DOHH2 (cell line): ENCODE results near the gene TMTC2.

Experiments
- H3F3A ChIP-seq: fragments of 200-600 bp; sonication (generic), shearing (Covaris generic); 2 replicates; pipeline ENCODE4 v1.6.0; 2016; ENCODE audit warnings: antibody characterized with exemption, mild to moderate bottlenecking; ENCODE audit not compliant: control insufficient read depth, insufficient read depth
- H3K27ac ChIP-seq: fragments of 200-600 bp; sonication (generic); 2 replicates; pipeline ENCODE4 v1.5.1; 2014; ENCODE audit warnings: low read depth, mild to moderate bottlenecking, low read length, moderate library complexity
- H3K27me3 ChIP-seq: fragments of 200-600 bp; sonication (generic); 2 replicates; pipeline ENCODE4 v1.6.1; 2014; ENCODE audit warnings: mild to moderate bottlenecking, low read length, mixed read lengths; ENCODE audit not compliant: control insufficient read depth
- H3K36me3 ChIP-seq: fragments of 200-600 bp; sonication (generic); 2 replicates; pipeline ENCODE4 v1.6.1; 2014; ENCODE audit warnings: mild to moderate bottlenecking, low read length, moderate library complexity, mixed read lengths; ENCODE audit not compliant: control insufficient read depth
- H3K4me1 ChIP-seq: fragments of 200-600 bp; sonication (generic); 2 replicates; pipeline ENCODE4 v1.6.1; 2014; ENCODE audit warnings: mild to moderate bottlenecking, low read length, mixed read lengths; ENCODE audit not compliant: control insufficient read depth
- H3K4me2 ChIP-seq: fragments of 200-600 bp; sonication (generic); 2 replicates; pipeline ENCODE4 v1.6.0; 2014; ENCODE audit warnings: mild to moderate bottlenecking, low read length, moderate library complexity
- H3K4me3 ChIP-seq: fragments of 200-600 bp; sonication (generic); 2 replicates; pipeline ENCODE4 v1.5.1; 2014; ENCODE audit warnings: mild to moderate bottlenecking, low read length, mixed read lengths
- H3K79me2 ChIP-seq: fragments of 200-600 bp; sonication (generic); 2 replicates; pipeline ENCODE4 v1.6.1; 2014; ENCODE audit warnings: mild to moderate bottlenecking, low read length, mixed read lengths; ENCODE audit not compliant: control insufficient read depth
- H3K9me2 ChIP-seq: fragments of 200-600 bp; sonication (generic); replicated peaks from 2 replicates; pipeline ENCODE4 v1.6.1; 2014; ENCODE audit warnings: mild to moderate bottlenecking, low read length, mixed read lengths; ENCODE audit not compliant: control insufficient read depth
- H3K9me3 ChIP-seq: fragments of 200-600 bp; sonication (generic); 2 replicates; pipeline ENCODE4 v1.6.1; 2014; ENCODE audit warnings: antibody characterized with exemption, low read length, mixed read lengths; ENCODE audit not compliant: control insufficient read depth, insufficient read depth
- H4K20me1 ChIP-seq: fragments of 200-600 bp; sonication (generic); 2 replicates; pipeline ENCODE4 v1.6.0; 2014; ENCODE audit warnings: low read depth, mild to moderate bottlenecking, antibody characterized with exemption, low read length, moderate library complexity; ENCODE audit not compliant: control insufficient read depth, insufficient read depth
- CTCF ChIP-seq: fragments of 200-600 bp; sonication (generic); IDR thresholded peaks from one replicate; pipeline ENCODE4 v1.5.1; 2014; ENCODE audit warnings: antibody characterized with exemption, mild to moderate bottlenecking, low read depth, low read length; ENCODE audit not compliant: poor library complexity, severe bottlenecking
- EZH2phosphoT487 ChIP-seq: fragments of 200-600 bp; sonication (generic); IDR thresholded peaks from 2 replicates; pipeline ENCODE4 v1.6.1; 2017; ENCODE audit warnings: borderline replicate concordance, mild to moderate bottlenecking, antibody characterized with exemption, low read length, moderate library complexity, mixed read lengths

TMTC2 gene

GRCh38 chr12:82663893-82664292 lies 22.8 kb upstream of the TMTC2 start:
- H3K9me3 ChIP-seq: no peaks in the 10 kb centered on the region; the same call in 1 of the 2 replicates
- no peaks in the 10 kb centered on the region for H3K4me1 ChIP-seq
- H3K4me3 ChIP-seq: no peak overlapping the region
- H3K4me2 ChIP-seq: no peak overlapping the region
- H3K9me2 ChIP-seq: no peaks in the 10 kb centered on the region
- no peak for TF ChIP-seq CTCF
- TF ChIP-seq EZH2phosphoT487: no peak
- H3F3A ChIP-seq: no peaks in the 10 kb centered on the region
- no peak overlapping the region for H3K27ac ChIP-seq
- no peaks in the 10 kb centered on the region for H3K27me3 ChIP-seq
- H4K20me1 ChIP-seq: no peaks in the 10 kb centered on the region
- H3K36me3 ChIP-seq: no peaks in the 10 kb centered on the region
- no peaks in the 10 kb centered on the region for H3K79me2 ChIP-seq

GRCh38 chr12:82665142-82665923 lies 21.4 kb upstream of the TMTC2 start:
- Histone ChIP-seq H3K4me2 (no peak overlapping the region), H3K36me3 (no peaks in the 10 kb centered on the region), H3K9me3 (no peaks in the 10 kb centered on the region), H3K9me2 (no peaks in the 10 kb centered on the region), H3K27me3 (no peaks in the 10 kb centered on the region), H4K20me1 (no peaks in the 10 kb centered on the region), H3K79me2 (no peaks in the 10 kb centered on the region), H3K4me3 (no peak overlapping the region), H3K27ac (no peak overlapping the region), H3F3A (no peaks in the 10 kb centered on the region), H3K4me1 (no peaks in the 10 kb centered on the region)
- TF ChIP-seq CTCF: no peak
- TF ChIP-seq EZH2phosphoT487: no peak

GRCh38 chr12:82666830-82667229 lies 19.9 kb upstream of the TMTC2 start:
- H3K79me2 ChIP-seq: no peaks in the 10 kb centered on the region
- no peaks in the 10 kb centered on the region for H4K20me1 ChIP-seq
- H3K9me3 ChIP-seq: no peaks in the 10 kb centered on the region
- H3K27me3 ChIP-seq: no peaks in the 10 kb centered on the region
- H3K4me3 ChIP-seq: no peak overlapping the region
- TF ChIP-seq CTCF: no peak
- TF ChIP-seq EZH2phosphoT487: no peak
- H3K4me1 ChIP-seq: no peaks in the 10 kb centered on the region
- no peaks in the 10 kb centered on the region for H3K36me3 ChIP-seq
- no peaks in the 10 kb centered on the region for H3F3A ChIP-seq
- no peak overlapping the region for H3K4me2 ChIP-seq
- no peaks in the 10 kb centered on the region for H3K9me2 ChIP-seq
- no peak overlapping the region for H3K27ac ChIP-seq
